Activated CD8-positive, alpha-beta memory T cell treated with anti-CD3 and anti-CD28 coated beads, Interleukin-2, amount 50 U/mL, for 48 hours (primary cell): ENCODE data around the gene PPAN.

Experiments used
- DNase-seq: peaks from one replicate; pipeline ENCODE4 v3.0.0-alpha.2; 2020

The PPAN gene

GRCh38 chr19:10141973-10142372 is 35.8 kb downstream of the PPAN start:
- no peak for DNase-seq

- no peak for DNase-seq
Measured at GRCh38 chr19:10142701-10143375, 36.7 kb downstream of the PPAN start.

- no peak for DNase-seq
Measured at GRCh38 chr19:10143681-10144080, 37.5 kb downstream of the PPAN start.

GRCh38 chr19:10144361-10144760 is 38.2 kb downstream of the PPAN start:
- DNase-seq: no peak

GRCh38 chr19:10145031-10145430 is 38.9 kb downstream of the PPAN start:
- DNase-seq: no peak

GRCh38 chr19:10146142-10146541 is 40.0 kb downstream of the PPAN start:
- no peak for DNase-seq

- DNase-seq: no peak
Measured at GRCh38 chr19:10149427-10149826, 43.3 kb downstream of the PPAN start.

GRCh38 chr19:10151521-10151920 is 45.4 kb downstream of the PPAN start:
- DNase-seq: no peak

- DNase-seq: no peak
Measured at GRCh38 chr19:10152100-10152499, 45.9 kb downstream of the PPAN start.

- no peak for DNase-seq
Measured at GRCh38 chr19:10155839-10156238, 49.7 kb downstream of the PPAN start.

- DNase-seq: no peak
Measured at GRCh38 chr19:10158071-10158470, 51.9 kb downstream of the PPAN start.

GRCh38 chr19:10158485-10158884 is 52.3 kb downstream of the PPAN start:
- DNase-seq: no peak

- no peak for DNase-seq
Measured at GRCh38 chr19:10159610-10160009, 53.4 kb downstream of the PPAN start.
